ENCODE data around the gene CYP2C19.
"Not testable (repeated sequence)": the region's sequence is repeated elsewhere in the genome, so short reads cannot be mapped to it uniquely, and the experiment has no call there.

The CYP2C19 gene

GRCh38 chr10:94879214-94879613 lies 116.7 kb downstream of the CYP2C19 start:
- DNase-seq (ENCODE audit: low spot score): no peak

GRCh38 chr10:94889123-94889522 lies 126.6 kb downstream of the CYP2C19 start:
- no peak for DNase-seq (ENCODE audit: low spot score)

- no peak for DNase-seq (ENCODE audit: low spot score)
These were observed 128.0 kb downstream of the CYP2C19 start for GRCh38 chr10:94890264-94891022.

- not testable (repeated sequence) for DNase-seq (ENCODE audit: low spot score)
These were observed 135.9 kb downstream of the CYP2C19 start for GRCh38 chr10:94898414-94898813.

GRCh38 chr10:94902080-94902479 lies 139.6 kb downstream of the CYP2C19 start:
- DNase-seq (ENCODE audit: low spot score): no peak

- no peak for DNase-seq (ENCODE audit: low spot score)
These were observed 140.1 kb downstream of the CYP2C19 start for GRCh38 chr10:94902570-94902969.

All from putamen (tissue), 1 donor.